HG02623 (cell line): ENCODE data around the gene RFC2.
A peak's percentile ranks its signal among the peaks of the same experiment; 100 is the strongest.
"Not testable (repeated sequence)": the region's sequence is repeated elsewhere in the genome, so short reads cannot be mapped to it uniquely, and the experiment has no call there.

Experiments
- ATAC-seq: cut with Tn5 transposase; IDR thresholded peaks from one replicate; pipeline ENCODE4 v1.9.1; 2021; ENCODE audit warnings: moderate library complexity; ENCODE audit not compliant: unreplicated experiment

RFC2 gene

GRCh38 chr7:74252893-74253292 is 1.3 kb downstream of the RFC2 start:
- no peak for ATAC-seq

- not testable (repeated sequence) for ATAC-seq
Observed at GRCh38 chr7:74249058-74249457, 5.1 kb downstream of the RFC2 start.

GRCh38 chr7:74248156-74248555 is 6.0 kb downstream of the RFC2 start:
- ATAC-seq, result no peak

GRCh38 chr7:74246497-74246896 is 7.7 kb downstream of the RFC2 start:
- ATAC-seq, result no peak

GRCh38 chr7:74242122-74242443 is 12.1 kb downstream of the RFC2 start:
- ATAC-seq, result no peak

- no peak for ATAC-seq
Observed at GRCh38 chr7:74240482-74240881, 13.7 kb downstream of the RFC2 start.

- no peak for ATAC-seq
Observed at GRCh38 chr7:74236284-74236683, 17.9 kb downstream of the RFC2 start.

- ATAC-seq, result no peak
Observed at GRCh38 chr7:74235518-74236268, 18.5 kb downstream of the RFC2 start.

GRCh38 chr7:74233655-74234285 is 20.4 kb downstream of the RFC2 start:
- no peak for ATAC-seq

GRCh38 chr7:74231232-74231590 is 23.0 kb downstream of the RFC2 start:
- peak; percentile 57 for ATAC-seq

- peak; percentile 46 for ATAC-seq
Observed at GRCh38 chr7:74230446-74231231, 23.6 kb downstream of the RFC2 start.

GRCh38 chr7:74228951-74229900 is 25.0 kb downstream of the RFC2 start:
- ATAC-seq, result no peak

GRCh38 chr7:74226633-74227032 is 27.6 kb downstream of the RFC2 start:
- no peak for ATAC-seq

GRCh38 chr7:74225400-74225799 is 28.8 kb downstream of the RFC2 start:
- no peak for ATAC-seq

- not testable (repeated sequence) for ATAC-seq
Observed at GRCh38 chr7:74224907-74225306, 29.3 kb downstream of the RFC2 start.

GRCh38 chr7:74224511-74224832 is 29.7 kb downstream of the RFC2 start:
- ATAC-seq, result no peak

- no peak for ATAC-seq
Observed at GRCh38 chr7:74223711-74224510, 30.3 kb downstream of the RFC2 start.

GRCh38 chr7:74222851-74223710 is 31.1 kb downstream of the RFC2 start:
- no peak for ATAC-seq

- ATAC-seq, result no peak
Observed at GRCh38 chr7:74221713-74222112, 32.5 kb downstream of the RFC2 start.
